Stimulated activated CD8-positive, alpha-beta memory T cell treated with anti-CD3 and anti-CD28 coated beads, Interleukin-15, amount 100 ng/mL, for 1 hour (primary cell): ENCODE data around the gene EFNA5.
"Not testable (repeated sequence)": the region's sequence is repeated elsewhere in the genome, so short reads cannot be mapped to it uniquely, and the experiment has no call there.

ENCODE experiments used
- DNase-seq: peaks from one replicate; pipeline ENCODE4 v3.0.0-alpha.2; 2020; ENCODE audit warnings: low read depth

Gene EFNA5

DNA sequence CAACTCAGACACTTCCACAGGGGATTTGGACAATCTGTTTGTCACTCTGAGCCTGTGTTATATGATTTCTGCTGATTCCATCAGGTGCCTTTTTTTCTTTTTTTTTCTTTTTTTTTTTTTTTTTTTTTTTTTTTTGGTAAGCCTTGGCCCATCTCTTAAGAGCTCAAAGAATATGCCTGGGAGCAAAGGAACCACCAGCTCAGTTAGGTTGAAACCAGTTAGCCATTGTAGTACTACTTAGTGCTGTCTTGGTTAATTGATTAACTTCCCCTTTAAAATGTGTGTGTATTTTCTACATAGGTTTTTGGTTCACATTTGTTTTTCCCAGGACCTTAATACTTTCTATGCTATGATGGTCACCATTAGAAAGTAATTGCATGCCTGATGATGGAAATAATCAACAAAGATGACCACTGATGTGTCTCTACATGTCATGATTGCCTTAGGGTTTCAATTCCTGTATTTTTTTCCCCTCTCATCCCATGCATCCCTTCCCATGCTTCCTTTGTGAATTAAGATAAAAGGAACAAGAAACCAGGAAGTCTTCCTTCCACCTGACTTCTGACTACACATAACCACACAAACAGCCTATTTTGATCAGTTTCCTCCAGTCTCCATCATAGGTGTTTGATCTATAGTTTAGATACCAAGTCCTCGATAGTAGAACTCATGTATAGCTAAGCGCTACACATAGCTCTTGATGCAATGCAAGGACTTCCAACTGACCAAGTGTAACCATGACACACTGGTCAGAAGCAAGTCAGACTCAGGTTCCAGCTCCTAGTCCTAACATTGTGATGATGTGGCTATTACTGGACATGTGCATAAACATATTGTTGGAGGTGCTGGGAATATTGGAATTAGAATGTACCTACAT lies 306.1 kb downstream of the EFNA5 start:
- no peak for DNase-seq

DNA sequence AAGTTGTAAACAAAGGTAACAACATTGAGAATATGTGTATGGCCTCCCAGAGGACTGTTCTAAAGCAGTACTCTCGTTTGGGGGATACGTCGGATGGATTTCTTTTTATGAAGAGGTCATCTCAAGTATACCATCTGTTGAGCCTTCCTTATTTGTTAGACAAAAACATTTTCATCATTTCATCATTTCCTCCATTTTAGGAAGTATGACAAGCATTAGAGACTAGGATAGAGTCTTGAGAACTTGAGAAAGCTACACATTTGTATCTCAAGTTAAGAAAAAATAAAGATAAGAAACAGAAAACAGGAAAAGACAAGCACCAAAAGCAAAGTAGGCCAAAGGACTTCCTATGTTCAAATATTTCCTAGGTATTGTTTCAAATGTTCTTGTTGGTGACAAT lies 307.0 kb downstream of the EFNA5 start:
- no peak for DNase-seq

DNA sequence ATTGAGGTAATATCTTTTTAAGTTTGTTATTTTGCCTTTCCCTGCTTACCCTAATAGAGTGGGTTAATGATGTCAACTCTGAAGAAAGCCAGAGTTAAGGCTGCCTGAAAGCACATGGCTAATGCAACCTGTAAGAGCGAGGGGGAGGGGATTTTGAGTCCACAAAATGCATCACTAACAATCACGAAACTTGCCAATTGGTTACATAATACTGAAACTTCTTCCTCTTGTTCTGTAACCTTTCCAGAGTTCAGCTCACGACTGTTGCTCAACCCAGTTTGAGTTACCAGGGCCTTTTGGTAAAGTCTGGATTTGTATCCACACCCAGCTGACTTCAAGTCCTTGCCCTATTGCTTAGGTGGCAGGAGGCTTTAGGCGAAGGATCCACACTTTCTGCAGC lies 308.8 kb downstream of the EFNA5 start:
- no peak for DNase-seq

DNA sequence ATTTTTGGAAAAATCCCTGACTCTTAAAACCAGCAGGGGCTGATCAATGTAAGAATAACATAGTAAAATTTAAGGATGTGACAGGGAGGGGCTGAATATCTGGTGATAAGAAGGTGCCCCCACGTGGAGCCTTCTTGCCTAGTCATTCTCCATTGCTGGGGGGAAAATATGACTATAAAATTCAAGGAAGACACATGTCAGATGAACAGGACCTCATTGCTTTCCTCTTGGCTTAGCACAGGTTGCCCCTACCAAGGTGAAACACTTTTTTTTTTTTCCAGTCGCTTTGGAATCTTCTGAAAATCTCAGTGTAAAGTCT lies 310.9 kb downstream of the EFNA5 start:
- no peak for DNase-seq

DNA sequence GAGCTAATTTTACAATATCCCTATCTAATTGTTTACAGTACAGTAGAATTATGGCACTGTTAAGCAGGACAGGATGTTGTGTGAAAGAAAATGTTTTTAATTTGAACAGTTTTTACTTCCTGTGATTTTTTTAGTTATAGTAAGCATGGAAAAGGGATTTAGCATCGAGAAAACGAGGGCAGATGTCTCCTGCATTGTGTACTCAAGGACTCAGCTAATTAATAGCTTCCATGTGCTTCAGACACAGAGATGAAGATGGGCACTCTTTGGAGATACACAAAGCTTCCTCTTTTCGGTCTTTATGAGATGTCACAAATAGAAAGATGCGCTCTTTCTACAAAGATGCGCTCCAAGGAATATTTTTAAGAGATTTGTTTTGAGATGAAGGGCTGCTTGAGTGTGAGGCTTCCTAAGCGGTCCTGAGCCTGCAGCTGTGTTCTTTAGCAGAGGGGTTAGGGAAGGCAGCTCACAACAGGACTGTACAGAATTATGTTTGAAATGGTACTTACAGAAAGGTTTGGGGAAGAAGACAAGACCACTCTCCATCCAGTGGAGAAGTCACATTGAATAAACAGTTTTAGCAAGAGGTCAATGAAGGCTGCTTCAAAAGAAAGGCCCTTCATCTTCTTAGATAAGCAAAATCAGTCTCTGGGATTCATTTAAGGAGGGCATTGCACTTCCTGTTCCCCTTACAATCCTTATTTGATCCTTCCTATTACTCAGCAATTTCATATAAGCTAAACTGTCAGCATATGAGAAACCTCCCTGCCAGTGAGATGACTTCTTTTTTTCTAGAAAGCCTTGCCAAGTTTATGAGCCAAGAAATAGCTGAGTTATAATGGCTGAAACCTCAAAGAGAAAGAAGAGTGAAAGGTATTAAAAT lies 311.5 kb downstream of the EFNA5 start:
- DNase-seq: no peak

DNA sequence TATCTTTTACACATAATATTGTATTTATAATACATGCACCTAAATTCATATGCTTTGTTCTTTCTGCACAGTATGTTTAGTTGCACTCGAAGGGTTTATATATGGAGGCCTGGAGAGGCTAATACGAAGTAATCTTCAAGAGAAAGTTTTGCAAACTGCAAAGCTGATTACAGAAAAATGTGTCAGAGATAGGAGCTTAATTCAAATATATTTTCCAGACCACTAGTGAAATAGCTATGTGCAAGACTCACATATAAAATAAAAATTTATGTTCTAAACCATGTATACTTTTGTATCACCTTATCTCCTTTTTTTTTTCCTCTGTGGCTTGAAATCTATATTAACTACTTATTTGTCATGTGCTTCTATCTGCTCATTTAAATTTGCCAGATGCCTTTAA lies 313.8 kb downstream of the EFNA5 start:
- no peak for DNase-seq

DNA sequence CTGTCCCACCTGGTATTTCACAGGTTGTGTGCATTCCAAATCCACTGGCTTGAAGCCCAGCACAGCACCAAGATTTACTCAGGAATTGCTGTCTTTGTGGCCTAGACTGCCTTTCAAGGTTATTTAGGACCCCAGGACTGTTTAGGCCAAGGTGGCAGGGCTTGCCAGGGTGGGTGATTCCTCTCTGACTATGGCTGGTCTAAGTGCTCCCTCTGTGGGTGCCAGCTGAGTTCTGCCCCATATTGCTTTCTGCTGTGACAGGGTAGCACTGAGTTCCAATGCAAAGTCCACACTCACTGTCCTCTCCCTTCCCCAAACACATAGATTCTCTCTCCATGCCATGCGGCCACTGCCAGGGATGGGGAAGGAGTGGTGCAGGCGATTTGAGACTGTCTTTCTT lies 318.2 kb downstream of the EFNA5 start:
- no peak for DNase-seq

DNA sequence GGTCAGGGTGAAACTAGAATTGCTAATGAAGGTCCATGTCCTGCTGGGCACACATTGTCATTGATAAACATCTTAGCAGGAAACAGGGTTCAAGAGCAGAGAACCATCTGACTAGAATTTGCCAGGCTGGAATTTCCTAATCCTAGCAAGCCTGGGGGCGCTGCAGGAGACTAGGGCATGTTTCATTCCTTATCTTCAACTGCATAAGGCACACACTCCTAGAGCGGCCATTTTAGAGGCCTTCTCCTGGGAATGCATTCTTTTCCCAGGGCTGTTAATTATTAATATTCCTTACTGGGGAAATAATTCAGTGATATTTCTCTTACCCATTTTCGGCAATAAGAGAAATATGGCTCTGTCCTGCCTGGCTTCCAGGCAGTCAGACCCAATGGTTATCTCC lies 324.2 kb downstream of the EFNA5 start:
- not testable (repeated sequence) for DNase-seq

DNA sequence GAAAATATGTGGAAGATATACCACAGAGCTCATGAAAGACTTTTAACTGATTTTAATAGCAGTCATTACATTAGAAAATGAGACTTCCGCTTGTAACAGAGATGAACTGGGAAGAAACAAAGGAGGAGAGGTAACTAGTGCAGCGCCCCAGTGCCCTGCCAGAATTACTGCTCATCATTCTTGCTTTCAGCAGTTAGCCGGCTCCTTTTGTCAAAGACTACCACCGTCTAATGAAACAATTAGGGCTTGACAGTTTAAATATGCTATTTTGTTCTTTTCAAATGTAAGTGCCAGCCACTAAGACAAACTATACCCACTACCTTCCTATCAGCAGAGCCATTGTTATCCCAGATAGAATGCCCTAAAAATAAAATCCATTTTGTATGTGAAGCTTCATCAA lies 328.4 kb downstream of the EFNA5 start:
- no peak for DNase-seq

DNA sequence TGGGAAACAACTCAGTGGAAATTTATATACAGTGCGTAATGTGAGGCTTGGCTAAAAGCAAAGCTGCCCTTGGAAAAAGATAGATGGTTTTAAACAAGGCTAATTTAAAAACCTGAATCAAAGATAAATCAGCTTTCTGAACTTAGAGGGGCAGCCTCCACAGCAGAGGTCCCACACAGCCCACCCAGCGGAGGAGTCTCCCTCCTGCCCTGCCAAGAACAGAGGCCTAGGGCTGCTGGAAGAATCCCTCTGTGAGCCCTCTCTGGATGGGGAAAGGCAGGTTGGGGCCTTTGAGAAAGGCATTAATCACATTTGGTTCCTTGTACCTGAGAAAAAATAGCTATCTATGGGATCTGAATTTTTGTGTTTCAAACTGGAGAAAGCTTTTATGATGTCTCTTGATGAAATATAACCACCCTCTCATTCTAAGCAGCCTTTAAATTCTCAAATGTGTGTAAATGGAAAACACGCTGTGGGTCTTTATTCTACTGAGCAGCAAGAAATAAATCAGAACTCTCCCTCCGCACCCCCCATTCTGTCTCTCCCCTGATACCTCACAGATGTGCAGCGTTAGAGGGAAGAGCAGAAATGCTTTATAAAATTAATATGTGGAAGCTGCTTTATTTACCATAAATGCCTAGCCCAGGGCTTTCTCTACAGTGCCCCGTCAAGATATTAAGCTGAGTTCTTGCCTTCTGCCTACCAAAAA lies 329.2 kb downstream of the EFNA5 start:
- DNase-seq: no peak

DNA sequence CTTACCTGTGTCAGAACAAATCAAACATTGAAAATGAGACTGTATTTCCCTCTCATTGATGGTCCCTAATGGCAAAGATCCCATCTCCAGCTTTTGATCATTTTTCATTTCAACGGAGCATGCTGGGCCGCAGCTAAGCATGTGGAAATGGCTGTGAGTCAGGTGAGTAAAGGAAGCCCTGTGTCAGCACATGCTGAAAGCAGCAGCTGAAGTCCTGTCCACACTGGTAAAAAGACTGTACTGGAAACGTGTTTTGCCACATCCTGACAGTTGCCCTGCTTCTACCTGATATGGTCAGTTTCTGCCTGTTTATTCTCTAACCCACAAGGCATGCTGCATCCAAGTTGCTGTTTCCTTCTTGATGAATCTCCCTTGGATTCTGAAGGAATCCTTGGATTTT lies 330.1 kb downstream of the EFNA5 start:
- no peak for DNase-seq

DNA sequence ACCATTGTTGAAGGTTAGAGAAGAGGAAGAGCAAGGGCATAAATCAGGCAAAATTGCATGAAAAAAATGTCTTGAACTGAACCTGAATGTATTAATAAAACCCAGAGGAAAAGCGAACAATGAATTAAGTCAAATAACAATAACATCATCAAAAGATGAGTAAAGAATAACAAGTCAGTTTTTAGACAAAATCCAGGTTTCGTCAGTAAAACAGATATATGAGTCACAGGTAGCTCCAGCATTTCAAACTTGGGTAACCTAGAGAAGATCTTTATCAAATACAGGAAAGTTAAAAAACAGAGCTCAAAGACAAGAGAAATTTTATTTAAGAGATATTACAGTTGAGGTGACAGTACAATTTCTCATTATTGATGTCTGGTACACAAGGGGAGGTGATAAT lies 332.4 kb downstream of the EFNA5 start:
- DNase-seq: no peak

DNA sequence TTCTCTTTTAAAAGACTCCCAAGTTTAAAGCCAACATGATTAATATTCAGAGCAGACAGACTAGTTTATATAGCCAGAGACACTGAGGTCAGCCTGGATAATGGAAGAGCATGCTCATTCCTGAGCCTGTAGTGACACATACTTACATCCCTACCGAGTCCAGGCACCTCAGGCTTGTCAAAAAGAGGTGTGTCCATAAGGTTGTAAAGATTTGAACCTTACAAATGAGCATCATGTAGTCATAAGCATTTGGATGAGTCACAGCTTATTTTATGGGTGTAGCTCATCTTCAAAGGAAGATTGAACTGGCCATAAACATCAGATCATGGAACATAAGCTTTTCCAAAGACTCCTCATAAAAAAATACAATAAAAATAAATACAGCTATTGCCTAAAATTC lies 333.5 kb downstream of the EFNA5 start:
- DNase-seq: no peak

DNA sequence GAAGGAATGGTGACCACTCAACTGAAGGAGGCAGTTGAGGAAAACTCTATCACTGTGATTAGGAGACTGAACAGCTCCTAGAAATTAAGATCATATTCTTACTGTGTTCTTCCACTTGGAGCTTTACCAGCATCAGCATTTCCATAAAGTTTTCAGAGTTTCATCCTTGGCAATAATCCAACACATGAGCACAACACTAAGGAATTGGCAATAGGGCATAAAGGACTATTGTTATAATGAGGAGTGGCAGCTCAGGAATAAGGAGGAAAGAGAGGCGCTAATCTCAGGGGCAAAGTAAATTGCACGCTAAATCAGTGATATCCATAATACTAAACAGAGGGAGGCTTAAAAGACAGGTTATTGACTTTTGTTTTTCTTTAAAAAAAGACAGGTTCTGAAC lies 338.9 kb downstream of the EFNA5 start:
- no peak for DNase-seq

DNA sequence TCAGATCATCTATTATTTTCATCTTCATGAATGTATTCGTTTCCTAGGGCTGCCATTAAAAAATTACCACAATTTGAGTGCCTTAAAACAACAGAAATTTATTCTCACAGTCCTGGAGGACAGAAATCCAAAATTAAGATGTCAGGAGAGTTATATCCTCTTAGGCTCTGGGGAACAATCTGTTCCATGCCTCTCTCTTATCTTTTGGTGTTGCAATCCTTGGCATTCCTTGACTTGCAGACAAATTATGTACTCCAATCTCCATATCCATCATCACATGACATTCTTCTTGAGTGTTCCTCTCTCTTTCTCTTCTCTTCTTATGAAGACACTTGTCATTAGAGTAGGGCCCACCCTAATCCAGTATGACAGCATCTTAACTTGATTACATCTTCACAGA lies 339.4 kb downstream of the EFNA5 start:
- no peak for DNase-seq

DNA sequence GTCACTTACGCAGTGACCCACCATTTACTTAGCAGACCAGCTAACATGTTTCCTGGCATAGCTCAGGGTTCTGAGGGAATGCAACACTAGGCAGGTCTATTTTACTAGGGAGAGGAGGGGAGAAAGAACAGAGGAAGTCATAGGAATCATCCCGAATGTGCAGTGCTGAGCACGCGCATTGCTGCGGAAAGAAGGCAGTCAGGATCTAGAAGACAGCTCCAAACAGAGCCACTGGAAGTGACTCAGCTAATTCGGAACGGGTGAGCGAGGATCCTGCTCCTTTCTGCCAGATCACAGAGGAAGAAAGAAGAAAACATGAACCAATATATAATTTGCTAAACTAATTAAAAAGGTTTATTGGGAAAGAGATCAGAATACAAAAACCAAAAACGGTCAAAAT lies 339.8 kb downstream of the EFNA5 start:
- DNase-seq: no peak

DNA sequence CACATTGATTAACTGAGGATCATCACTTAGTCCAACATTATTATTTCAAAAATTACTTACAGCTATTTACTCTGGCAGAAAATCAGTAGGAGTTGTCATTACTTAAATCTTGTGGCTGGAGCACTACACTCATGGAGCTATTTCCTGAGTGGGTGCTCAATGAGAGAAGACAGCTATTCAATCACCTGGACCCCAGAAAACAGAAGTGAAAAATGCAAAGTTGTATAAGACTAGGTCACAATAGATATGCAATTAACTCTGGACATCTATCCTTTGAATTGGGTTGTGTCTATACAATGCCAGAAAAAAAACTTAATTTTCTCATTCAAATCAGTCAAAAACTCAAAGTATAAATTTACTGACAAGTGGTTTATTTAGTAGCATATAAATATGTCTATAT lies 340.9 kb downstream of the EFNA5 start:
- DNase-seq: no peak
